ENCODE measurements around the gene ADORA2B.
A peak's percentile ranks its signal among the peaks of the same experiment; 100 is the strongest.

The ADORA2B gene

GRCh38 chr17:16002708-16003260 lies 57.9 kb downstream of the ADORA2B start:
- no peak overlapping the region for H3K4me3 ChIP-seq (ENCODE audit: low read length)
- TF ChIP-seq CTCF (conservative IDR thresholded peaks at IDR 0.05; ENCODE audit: low read depth, low read length) = no peak
- DNase-seq (ENCODE audit: low read depth) = no peak

- DNase-seq (ENCODE audit: low read depth) = no peak
- no peak overlapping the region for H3K4me3 ChIP-seq (ENCODE audit: low read length)
- no peak for TF ChIP-seq CTCF (conservative IDR thresholded peaks at IDR 0.05; ENCODE audit: low read depth, low read length)
Observed at GRCh38 chr17:16003841-16004240, 58.9 kb downstream of the ADORA2B start.

- H3K4me3 ChIP-seq (ENCODE audit: low read length) = no peak overlapping the region
- no peak for TF ChIP-seq CTCF (conservative IDR thresholded peaks at IDR 0.05; ENCODE audit: low read depth, low read length)
- no peak for DNase-seq (ENCODE audit: low read depth)
Observed at GRCh38 chr17:16005636-16006035, 60.7 kb downstream of the ADORA2B start.

GRCh38 chr17:16007439-16007838 lies 62.5 kb downstream of the ADORA2B start:
- no peak for TF ChIP-seq CTCF (conservative IDR thresholded peaks at IDR 0.05; ENCODE audit: low read depth, low read length)
- DNase-seq (ENCODE audit: low read depth) = no peak
- no peak overlapping the region for H3K4me3 ChIP-seq (ENCODE audit: low read length)

GRCh38 chr17:16013943-16014407 lies 69.0 kb downstream of the ADORA2B start:
- DNase-seq (ENCODE audit: low read depth) = no peak
- no peak overlapping the region for H3K4me3 ChIP-seq (ENCODE audit: low read length)
- peak; percentile 78 for TF ChIP-seq CTCF (conservative IDR thresholded peaks at IDR 0.05; ENCODE audit: low read depth, low read length)

- TF ChIP-seq CTCF (conservative IDR thresholded peaks at IDR 0.05; ENCODE audit: low read depth, low read length) = no peak
- no peak for DNase-seq (ENCODE audit: low read depth)
- no peak overlapping the region for H3K4me3 ChIP-seq (ENCODE audit: low read length)
Observed at GRCh38 chr17:16019347-16019746, 74.4 kb downstream of the ADORA2B start.

- TF ChIP-seq CTCF (conservative IDR thresholded peaks at IDR 0.05; ENCODE audit: low read depth, low read length) = no peak
- no peak for DNase-seq (ENCODE audit: low read depth)
- no peak overlapping the region for H3K4me3 ChIP-seq (ENCODE audit: low read length)
Observed at GRCh38 chr17:16023881-16024280, 79.0 kb downstream of the ADORA2B start.
